ENCODE data around the gene ZDHHC21.

DNA sequence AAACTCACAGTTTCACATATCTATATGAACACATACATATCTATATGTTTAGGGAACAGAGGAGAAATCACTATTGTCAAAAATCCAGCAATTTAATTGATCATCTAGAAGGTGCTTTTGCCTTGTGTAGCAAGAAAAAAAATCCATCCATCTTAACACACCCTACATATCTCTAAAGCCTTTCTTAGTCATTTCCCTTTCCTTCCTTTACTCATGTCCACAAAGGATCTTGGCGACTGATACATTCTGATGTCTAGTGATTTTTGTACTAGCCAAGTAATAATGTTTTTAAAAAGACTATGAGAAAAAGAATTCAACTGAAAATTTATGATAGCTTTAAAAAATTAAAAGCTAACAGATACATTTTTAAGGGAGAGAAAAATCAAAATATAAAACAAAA lies 22.5 kb downstream of the ZDHHC21 start:
- TF ChIP-seq, protein P1, sequence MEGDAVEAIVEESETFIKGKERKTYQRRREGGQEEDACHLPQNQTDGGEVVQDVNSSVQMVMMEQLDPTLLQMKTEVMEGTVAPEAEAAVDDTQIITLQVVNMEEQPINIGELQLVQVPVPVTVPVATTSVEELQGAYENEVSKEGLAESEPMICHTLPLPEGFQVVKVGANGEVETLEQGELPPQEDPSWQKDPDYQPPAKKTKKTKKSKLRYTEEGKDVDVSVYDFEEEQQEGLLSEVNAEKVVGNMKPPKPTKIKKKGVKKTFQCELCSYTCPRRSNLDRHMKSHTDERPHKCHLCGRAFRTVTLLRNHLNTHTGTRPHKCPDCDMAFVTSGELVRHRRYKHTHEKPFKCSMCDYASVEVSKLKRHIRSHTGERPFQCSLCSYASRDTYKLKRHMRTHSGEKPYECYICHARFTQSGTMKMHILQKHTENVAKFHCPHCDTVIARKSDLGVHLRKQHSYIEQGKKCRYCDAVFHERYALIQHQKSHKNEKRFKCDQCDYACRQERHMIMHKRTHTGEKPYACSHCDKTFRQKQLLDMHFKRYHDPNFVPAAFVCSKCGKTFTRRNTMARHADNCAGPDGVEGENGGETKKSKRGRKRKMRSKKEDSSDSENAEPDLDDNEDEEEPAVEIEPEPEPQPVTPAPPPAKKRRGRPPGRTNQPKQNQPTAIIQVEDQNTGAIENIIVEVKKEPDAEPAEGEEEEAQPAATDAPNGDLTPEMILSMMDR (IDR thresholded peaks at IDR 0.05) = no peak
- no peak for TF ChIP-seq POLR2A (IDR thresholded peaks at IDR 0.05)
